Measurements from ENCODE around the gene NUCB1. TPM values are rescaled to one million over a fixed set of nuclear protein-coding genes. Genes with fewer than 3 reads are reported as not detected.
A peak's percentile ranks its signal among the peaks of the same experiment; 100 is the strongest.

NUCB1 gene
- total and polyA plus RNA-seq, 7 donors, result 49.9 to 143 (median 97.1) TPM

DNA sequence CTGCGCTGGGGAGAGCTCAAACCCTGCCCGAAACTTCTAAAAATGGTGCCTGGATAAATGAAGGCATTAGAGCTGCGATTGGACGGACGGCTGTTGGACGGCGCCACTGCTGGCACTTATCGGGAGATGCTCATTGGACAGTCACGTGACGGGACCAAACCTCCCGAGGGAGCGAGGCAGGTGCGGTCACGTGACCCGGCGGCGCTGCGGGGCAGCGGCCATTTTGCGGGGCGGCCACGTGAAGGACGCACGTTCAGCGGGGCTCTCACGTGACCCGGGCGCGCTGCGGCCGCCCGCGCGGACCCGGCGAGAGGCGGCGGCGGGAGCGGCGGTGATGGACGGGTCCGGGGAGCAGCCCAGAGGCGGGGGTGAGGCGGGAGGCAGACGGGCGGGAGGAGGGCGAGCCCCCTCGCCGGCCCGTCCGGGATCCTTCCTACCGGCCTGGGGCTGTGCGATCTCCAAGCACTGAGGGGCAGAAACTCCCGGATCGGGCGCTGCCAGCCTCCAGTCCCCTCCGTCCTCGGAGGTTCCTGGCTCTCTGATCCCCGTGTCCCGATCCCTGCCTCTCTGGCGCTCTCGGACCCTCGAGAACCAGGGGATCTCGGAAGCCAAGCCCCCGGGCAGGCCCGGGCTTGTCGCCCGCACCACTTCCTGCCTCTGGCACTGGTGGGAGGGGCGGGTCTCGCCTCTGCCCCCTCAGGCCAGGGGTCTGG is 54.6 kb downstream of the NUCB1 start, which contains the start of gene BAX:
Gene BAX, plus strand, starts transcription at position 281 of the 713 bp plus-strand sequence. Its CDS starts 54 bp downstream, at position 335.
- 0 to 1% (median 0%) methylated on average over 62 to 71 of the region's 71 CpGs for WGBS, 3 donors
- TF ChIP-seq, protein P1, sequence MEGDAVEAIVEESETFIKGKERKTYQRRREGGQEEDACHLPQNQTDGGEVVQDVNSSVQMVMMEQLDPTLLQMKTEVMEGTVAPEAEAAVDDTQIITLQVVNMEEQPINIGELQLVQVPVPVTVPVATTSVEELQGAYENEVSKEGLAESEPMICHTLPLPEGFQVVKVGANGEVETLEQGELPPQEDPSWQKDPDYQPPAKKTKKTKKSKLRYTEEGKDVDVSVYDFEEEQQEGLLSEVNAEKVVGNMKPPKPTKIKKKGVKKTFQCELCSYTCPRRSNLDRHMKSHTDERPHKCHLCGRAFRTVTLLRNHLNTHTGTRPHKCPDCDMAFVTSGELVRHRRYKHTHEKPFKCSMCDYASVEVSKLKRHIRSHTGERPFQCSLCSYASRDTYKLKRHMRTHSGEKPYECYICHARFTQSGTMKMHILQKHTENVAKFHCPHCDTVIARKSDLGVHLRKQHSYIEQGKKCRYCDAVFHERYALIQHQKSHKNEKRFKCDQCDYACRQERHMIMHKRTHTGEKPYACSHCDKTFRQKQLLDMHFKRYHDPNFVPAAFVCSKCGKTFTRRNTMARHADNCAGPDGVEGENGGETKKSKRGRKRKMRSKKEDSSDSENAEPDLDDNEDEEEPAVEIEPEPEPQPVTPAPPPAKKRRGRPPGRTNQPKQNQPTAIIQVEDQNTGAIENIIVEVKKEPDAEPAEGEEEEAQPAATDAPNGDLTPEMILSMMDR (IDR thresholded peaks at IDR 0.05), result no peak
- no peaks in the 10 kb centered on the region for H3K9me3 ChIP-seq
- intact Hi-C loops (cut with DNase I), result loop anchor here in 1 of 2 donors (5.0 kb wide), 1 partner anchor 47 kb away; no protein-coding TSS in a partner anchor
- peaks cover 0 to 14% of the 10 kb centered on the region in 2 donors for H3K36me3 ChIP-seq (ENCODE audit: insufficient read depth in 1 of 2, low read depth in 1 of 2)
- H3K27ac ChIP-seq, result peak within 1 kb of the TSS; percentile 88
- peaks cover 15% of the 10 kb centered on the region for H3K4me1 ChIP-seq
- peak; percentile 91 to 94 (median 92) for ATAC-seq
- peak within 1 kb of the TSS; percentile 98 for H3K4me3 ChIP-seq
- DNase-seq, result peak; percentile 97 to 99
- no peaks in the 10 kb centered on the region for H3K27me3 ChIP-seq (ENCODE audit: insufficient read depth in 3 of 3, low read length in 2 of 3)

DNA sequence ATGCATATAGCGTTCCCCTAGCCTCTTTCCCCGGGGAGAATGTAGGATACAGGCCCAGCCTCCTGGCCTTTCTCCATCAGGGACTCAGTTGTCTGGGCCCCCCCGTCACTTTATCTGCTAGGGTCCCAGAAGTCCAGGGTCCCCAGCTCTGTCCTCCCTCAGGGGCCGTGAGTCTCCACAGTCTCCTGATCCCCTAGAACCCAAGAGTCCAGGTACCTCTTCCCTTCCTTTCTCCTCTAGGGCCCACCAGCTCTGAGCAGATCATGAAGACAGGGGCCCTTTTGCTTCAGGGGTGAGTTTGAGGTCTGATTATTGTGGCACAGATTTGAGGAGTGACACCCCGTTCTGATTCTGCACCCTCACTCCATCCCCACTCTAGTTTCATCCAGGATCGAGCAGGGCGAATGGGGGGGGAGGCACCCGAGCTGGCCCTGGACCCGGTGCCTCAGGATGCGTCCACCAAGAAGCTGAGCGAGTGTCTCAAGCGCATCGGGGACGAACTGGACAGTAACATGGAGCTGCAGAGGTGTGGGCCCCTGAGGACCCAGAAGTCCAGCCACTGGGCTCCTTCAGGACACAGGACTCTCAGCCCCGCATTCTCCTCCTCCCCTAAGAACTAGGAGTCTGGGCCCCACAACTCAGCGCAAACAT is 55.3 kb downstream of the NUCB1 start:
- H3K4me1 ChIP-seq, result peaks cover 15% of the 10 kb centered on the region
- H3K27me3 ChIP-seq (ENCODE audit: insufficient read depth in 3 of 3, low read length in 2 of 3), result no peaks in the 10 kb centered on the region
- intact Hi-C loops (cut with DNase I), result no loop called here
- peak overlapping the region; percentile 98 for H3K4me3 ChIP-seq
- H3K9me3 ChIP-seq, result no peaks in the 10 kb centered on the region
- TF ChIP-seq, protein P1 (IDR thresholded peaks at IDR 0.05), result no peak
- peak overlapping the region; percentile 88 for H3K27ac ChIP-seq
- DNase-seq (no peak), ATAC-seq (no peak)
- H3K36me3 ChIP-seq (ENCODE audit: insufficient read depth in 1 of 2, low read depth in 1 of 2), result peaks cover 0 to 14% of the 10 kb centered on the region in 2 donors
- 53 to 58% (median 54%) methylated on average over 16 of the region's 16 CpGs for WGBS, 3 donors

DNA sequence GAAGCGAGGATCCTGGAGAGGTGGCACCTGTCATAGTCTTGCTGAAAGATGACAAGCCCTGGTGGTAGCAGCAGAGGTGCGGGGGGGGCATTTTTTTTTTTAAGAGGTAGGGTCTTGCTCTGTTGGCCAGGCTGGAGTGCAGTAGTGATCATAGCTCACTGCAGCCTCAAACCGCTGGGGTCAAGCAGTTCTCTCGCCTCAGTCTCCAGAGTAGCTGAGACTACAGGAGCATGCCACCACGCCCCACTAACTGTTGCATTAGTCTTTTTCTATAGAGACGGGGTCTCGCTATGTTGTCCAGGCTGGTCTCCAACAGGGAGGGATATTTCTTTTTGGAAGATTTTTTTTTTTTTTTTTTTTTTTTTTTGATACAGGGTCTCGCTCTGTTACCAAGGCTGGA is 57.9 kb downstream of the NUCB1 start:
- TF ChIP-seq, protein P1 (IDR thresholded peaks at IDR 0.05), result no peak
- no peak for DNase-seq
- Histone ChIP-seq H3K4me3 (no peak overlapping the region), H3K27ac (no peak overlapping the region), H3K27me3 (ENCODE audit: insufficient read depth in 3 of 3, low read length in 2 of 3) (no peaks in the 10 kb centered on the region), H3K4me1 (peaks cover 15% of the 10 kb centered on the region), H3K9me3 (no peaks in the 10 kb centered on the region), H3K36me3 (ENCODE audit: insufficient read depth in 1 of 2, low read depth in 1 of 2) (peaks cover 0 to 14% of the 10 kb centered on the region in 2 donors)
- ATAC-seq, result no peak
- intact Hi-C loops (cut with DNase I), result no loop called here
- 94 to 99% (median 98%) methylated on average over 8 of the region's 8 CpGs for WGBS, 3 donors

DNA sequence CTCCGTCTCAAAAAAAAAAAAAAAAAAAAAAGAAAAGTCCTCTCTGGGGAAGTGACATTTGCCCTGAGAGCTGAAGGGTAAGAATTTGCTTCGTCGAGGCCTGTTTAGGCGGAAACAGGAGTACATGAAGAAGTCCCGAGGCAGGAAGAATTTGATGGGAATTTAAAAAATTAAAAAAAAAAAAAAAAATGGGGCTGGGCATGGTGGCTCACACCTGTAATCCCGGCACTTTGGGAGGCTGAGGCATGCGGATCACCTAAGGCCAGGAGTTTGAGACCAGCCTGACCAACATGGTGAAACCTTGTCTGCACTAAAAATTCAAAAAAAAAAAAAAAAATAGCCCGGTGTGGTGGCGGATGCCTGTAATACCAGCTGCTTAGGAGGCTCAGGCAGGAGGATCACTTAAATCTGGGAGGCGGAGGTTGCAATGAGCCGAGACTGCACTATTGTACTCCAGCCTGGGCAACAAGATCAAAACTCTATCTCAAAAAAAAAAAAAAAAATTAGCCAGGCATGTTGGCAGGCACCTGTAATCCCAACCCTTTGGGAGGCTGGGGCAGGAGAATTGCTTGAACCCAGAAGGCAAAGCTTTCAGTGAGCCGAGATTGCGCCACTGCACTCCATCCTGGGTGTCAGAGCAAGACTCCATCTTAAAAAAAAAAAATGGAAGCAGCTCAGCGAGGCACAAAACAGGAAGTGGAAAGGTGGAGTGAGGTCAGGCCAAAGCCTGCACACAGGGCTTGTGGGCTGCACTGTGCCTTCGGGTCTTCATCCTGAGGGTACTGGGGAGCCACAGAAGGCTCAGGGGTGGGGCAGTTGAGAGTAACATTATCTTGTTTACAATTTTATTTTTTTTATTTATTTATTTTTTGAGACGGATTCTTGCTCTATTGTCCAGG is 59.5 kb downstream of the NUCB1 start:
- intact Hi-C loops (cut with DNase I), result loop anchor here (5.0 to 10.0 kb wide), 2 partner anchors 82 to 325 kb away; partner anchors contain the start of gene DBP (in 1 of the 2)
- H3K4me1 ChIP-seq, result peaks cover 21% of the 10 kb centered on the region

More for the DNA sequence above, 59.5 kb downstream of the NUCB1 start:
- 79 to 89% (median 86%) methylated on average over 15 to 16 of the region's 16 CpGs for WGBS, 3 donors
- TF ChIP-seq, protein P1 (IDR thresholded peaks at IDR 0.05), result no peak
- DNase-seq, result no peak
- Histone ChIP-seq H3K36me3 (ENCODE audit: insufficient read depth in 1 of 2, low read depth in 1 of 2) (peaks cover 0 to 14% of the 10 kb centered on the region in 2 donors), H3K27me3 (ENCODE audit: insufficient read depth in 3 of 3, low read length in 2 of 3) (no peaks in the 10 kb centered on the region), H3K4me3 (no peak overlapping the region), H3K9me3 (no peaks in the 10 kb centered on the region), H3K27ac (no peak overlapping the region)
- no peak for ATAC-seq

Measured in psoas muscle (tissue), 8 donors.